Upper lobe of left lung (tissue), 4 donors: ENCODE measurements around the gene NAGPA.

Experiments used
- CTCF ChIP-seq, 6 experiments: fragments of 450-650 bp in 4 of 6; fragments of 200-600 bp in 2 of 6; sonication (generic) in 2 of 6; IDR thresholded peaks; one replicate each; pipeline ENCODE4 v1.5.1; 2016 to 2019; ENCODE audit warnings: antibody characterized with exemption in 6 of 6
- POLR2AphosphoS5 ChIP-seq, 2 donors: sonication (generic); formaldehyde crosslinking; IDR thresholded peaks; one replicate each; pipeline ENCODE4 v1.5.1; 2017; ENCODE audit warnings: antibody characterized with exemption in 2 of 2

GRCh38 chr16:4976611-4977145, 57.1 kb downstream of the NAGPA start:
- no peak for TF ChIP-seq CTCF (IDR thresholded peaks at IDR 0.05)
- TF ChIP-seq POLR2AphosphoS5 (IDR thresholded peaks at IDR 0.05) = no peak
